Hematopoietic multipotent progenitor cell treated with erythropoietin and hydrocortisone succinate and interleukin-3 and kit ligand, for 4 days (in vitro differentiated cells): ENCODE measurements around the gene INSL4.

Experiments used
- DNase-seq: peaks from one replicate; pipeline ENCODE4 v3.0.0-alpha.2; 2015

The INSL4 gene

GRCh38 chr9:5231212-5231611, at the start of gene INSL4:
INSL4 (plus strand) TSS chr9:5231419; CDS start chr9:5231524, 105 bp downstream.
- DNase-seq: no peak

- DNase-seq: no peak
Measured at GRCh38 chr9:5184776-5185175, 46.4 kb upstream of the INSL4 start.

GRCh38 chr9:5185220-5185840, 45.9 kb upstream of the INSL4 start, which contains the start of gene INSL6:
INSL6 (minus strand) TSS chr9:5185639; CDS start chr9:5185602, 37 bp downstream.
- DNase-seq: no peak

GRCh38 chr9:5186416-5187169, 44.6 kb upstream of the INSL4 start:
- DNase-seq: peak; percentile 82

GRCh38 chr9:5188060-5188984, 42.9 kb upstream of the INSL4 start:
- DNase-seq: no peak

GRCh38 chr9:5191985-5192384, 39.2 kb upstream of the INSL4 start:
- DNase-seq: peak; percentile 58

- no peak for DNase-seq
Measured at GRCh38 chr9:5193345-5193744, 37.9 kb upstream of the INSL4 start.

GRCh38 chr9:5195463-5195862, 35.8 kb upstream of the INSL4 start:
- no peak for DNase-seq

- no peak for DNase-seq
Measured at GRCh38 chr9:5205071-5205470, 26.1 kb upstream of the INSL4 start.

GRCh38 chr9:5230554-5230953, 665 bp upstream of the INSL4 start:
- DNase-seq: no peak

GRCh38 chr9:5263351-5264218, 32.4 kb downstream of the INSL4 start:
- peak; percentile 61 for DNase-seq

- no peak for DNase-seq
Measured at GRCh38 chr9:5264219-5264595, 33.0 kb downstream of the INSL4 start.

- DNase-seq: no peak
Measured at GRCh38 chr9:5265939-5266338, 34.7 kb downstream of the INSL4 start.

GRCh38 chr9:5269249-5269715, 38.1 kb downstream of the INSL4 start:
- no peak for DNase-seq

- DNase-seq: no peak
Measured at GRCh38 chr9:5274770-5275169, 43.6 kb downstream of the INSL4 start.

- peak; percentile 17 for DNase-seq
Measured at GRCh38 chr9:5278486-5278885, 47.3 kb downstream of the INSL4 start.
